ENCODE results near the gene BCL2L15. TPM values are rescaled to one million over a fixed set of nuclear protein-coding genes. Genes with fewer than 3 reads are reported as not detected.
A peak's percentile ranks its signal among the peaks of the same experiment; 100 is the strongest.

Gene BCL2L15
- total RNA-seq, 1 experiment from 2014 or later, result 1.1 TPM

DNA sequence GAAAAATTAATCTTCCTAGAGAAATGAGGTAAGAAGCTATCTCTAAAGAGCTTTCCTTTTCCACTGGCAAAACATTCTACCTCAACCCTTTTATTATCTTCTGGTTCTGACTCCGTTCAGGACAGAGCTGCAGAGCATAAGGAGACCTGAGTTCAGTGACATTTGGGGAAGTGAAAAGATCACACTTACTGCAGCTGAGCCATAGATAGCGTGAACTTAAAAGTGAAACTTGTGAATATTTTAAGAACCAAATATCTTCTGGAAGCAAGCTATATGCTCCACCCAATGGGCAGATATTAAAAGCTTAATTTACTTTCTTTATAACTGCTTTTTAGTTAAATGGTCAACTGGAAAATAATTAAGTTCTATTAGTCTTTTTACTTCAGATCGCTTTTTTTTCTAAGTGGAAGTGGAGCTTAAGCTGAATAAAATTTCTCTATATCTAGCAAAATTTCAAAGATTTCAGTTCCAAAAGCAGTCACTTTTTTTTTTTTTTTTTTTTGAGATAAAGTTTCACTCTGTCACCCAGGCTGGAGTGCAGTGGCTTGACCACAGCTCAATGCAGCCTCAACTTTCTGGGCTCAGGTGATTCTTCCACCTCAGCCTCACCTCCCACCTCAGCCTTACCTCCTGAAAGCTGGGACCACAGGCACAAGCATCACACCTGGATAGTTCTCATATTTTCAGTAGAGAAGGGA lies 27.8 kb downstream of the BCL2L15 start:
- no peak for DNase-seq (ENCODE audit: low spot score)
- CTCF ChIA-PET, result no interaction called here
- Histone ChIP-seq H3K27ac (ENCODE audit: low read depth, low read length, poor library complexity, severe bottlenecking) (peak overlapping the region; percentile 53), H3K4me3 (ENCODE audit: low read depth, low read length, poor library complexity, severe bottlenecking) (no peak overlapping the region), H3K4me1 (ENCODE audit: insufficient read depth, low read length, poor library complexity, severe bottlenecking) (peaks cover 27% of the 10 kb centered on the region), H3K9me3 (ENCODE audit: low read depth, low read length, poor library complexity, severe bottlenecking) (no peaks in the 10 kb centered on the region), H3K27me3 (replicated peaks; ENCODE audit: insufficient read depth, low read depth, low read length, poor library complexity) (no peaks in the 10 kb centered on the region), H3K36me3 (ENCODE audit: insufficient read depth, low read length, poor library complexity, severe bottlenecking) (no peaks in the 10 kb centered on the region)
- intact Hi-C loops (cut with micrococcal nuclease; ENCODE audit: unreplicated experiment), result no loop called here
- TF ChIP-seq, protein P1, sequence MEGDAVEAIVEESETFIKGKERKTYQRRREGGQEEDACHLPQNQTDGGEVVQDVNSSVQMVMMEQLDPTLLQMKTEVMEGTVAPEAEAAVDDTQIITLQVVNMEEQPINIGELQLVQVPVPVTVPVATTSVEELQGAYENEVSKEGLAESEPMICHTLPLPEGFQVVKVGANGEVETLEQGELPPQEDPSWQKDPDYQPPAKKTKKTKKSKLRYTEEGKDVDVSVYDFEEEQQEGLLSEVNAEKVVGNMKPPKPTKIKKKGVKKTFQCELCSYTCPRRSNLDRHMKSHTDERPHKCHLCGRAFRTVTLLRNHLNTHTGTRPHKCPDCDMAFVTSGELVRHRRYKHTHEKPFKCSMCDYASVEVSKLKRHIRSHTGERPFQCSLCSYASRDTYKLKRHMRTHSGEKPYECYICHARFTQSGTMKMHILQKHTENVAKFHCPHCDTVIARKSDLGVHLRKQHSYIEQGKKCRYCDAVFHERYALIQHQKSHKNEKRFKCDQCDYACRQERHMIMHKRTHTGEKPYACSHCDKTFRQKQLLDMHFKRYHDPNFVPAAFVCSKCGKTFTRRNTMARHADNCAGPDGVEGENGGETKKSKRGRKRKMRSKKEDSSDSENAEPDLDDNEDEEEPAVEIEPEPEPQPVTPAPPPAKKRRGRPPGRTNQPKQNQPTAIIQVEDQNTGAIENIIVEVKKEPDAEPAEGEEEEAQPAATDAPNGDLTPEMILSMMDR (conservative IDR thresholded peaks at IDR 0.05; ENCODE audit: low read depth, low read length), result no peak
- no peak for TF ChIP-seq EZH2 (IDR thresholded peaks at IDR 0.05; ENCODE audit: borderline replicate concordance, low read depth, low read length, poor library complexity, severe bottlenecking)
- BruUV-seq (replicated peaks), result no TSS peak
- POLR2A ChIA-PET (ENCODE audit: low non-redundant PET), result no interaction called here

DNA sequence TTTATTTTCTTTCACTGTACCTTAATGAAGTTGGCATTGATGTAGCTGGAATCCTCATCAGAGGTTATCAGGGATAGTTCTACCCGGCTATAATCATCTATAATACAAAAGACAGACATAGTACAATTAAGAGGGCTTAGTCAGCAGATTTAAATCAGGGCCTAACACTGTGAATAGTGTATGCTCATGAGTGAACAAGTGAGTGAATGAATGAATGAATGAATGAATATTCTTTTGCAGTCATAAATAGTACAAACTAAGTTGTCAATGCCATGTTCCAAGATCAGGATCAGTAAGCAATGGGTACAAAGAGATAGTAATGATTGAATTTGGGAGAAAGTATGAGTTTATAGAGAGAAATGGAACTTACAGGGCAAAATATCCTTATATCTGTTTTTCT lies 28.4 kb downstream of the BCL2L15 start:
- Histone ChIP-seq H3K36me3 (ENCODE audit: insufficient read depth, low read length, poor library complexity, severe bottlenecking) (no peaks in the 10 kb centered on the region), H3K27ac (ENCODE audit: low read depth, low read length, poor library complexity, severe bottlenecking) (peak overlapping the region; percentile 53), H3K9me3 (ENCODE audit: low read depth, low read length, poor library complexity, severe bottlenecking) (no peaks in the 10 kb centered on the region), H3K27me3 (replicated peaks; ENCODE audit: insufficient read depth, low read depth, low read length, poor library complexity) (no peaks in the 10 kb centered on the region), H3K4me3 (ENCODE audit: low read depth, low read length, poor library complexity, severe bottlenecking) (no peak overlapping the region), H3K4me1 (ENCODE audit: insufficient read depth, low read length, poor library complexity, severe bottlenecking) (peaks cover 27% of the 10 kb centered on the region)
- no TSS peak for BruUV-seq (replicated peaks)
- TF ChIP-seq, protein P1 (conservative IDR thresholded peaks at IDR 0.05; ENCODE audit: low read depth, low read length), result no peak
- TF ChIP-seq EZH2 (IDR thresholded peaks at IDR 0.05; ENCODE audit: borderline replicate concordance, low read depth, low read length, poor library complexity, severe bottlenecking), result no peak
- no peak for DNase-seq (ENCODE audit: low spot score)
- intact Hi-C loops (cut with micrococcal nuclease; ENCODE audit: unreplicated experiment), result no loop called here
- POLR2A ChIA-PET (ENCODE audit: low non-redundant PET), result no interaction called here
- CTCF ChIA-PET, result no interaction called here

- CTCF ChIA-PET, result no interaction called here
- POLR2A ChIA-PET (ENCODE audit: low non-redundant PET), result no interaction called here
- intact Hi-C loops (cut with micrococcal nuclease; ENCODE audit: unreplicated experiment), result no loop called here
- no peaks in the 10 kb centered on the region for H3K9me3 ChIP-seq (ENCODE audit: low read depth, low read length, poor library complexity, severe bottlenecking)
- H3K4me1 ChIP-seq (ENCODE audit: insufficient read depth, low read length, poor library complexity, severe bottlenecking), result peaks cover 27% of the 10 kb centered on the region
- no TSS peak for BruUV-seq (replicated peaks)
- H3K4me3 ChIP-seq (ENCODE audit: low read depth, low read length, poor library complexity, severe bottlenecking), result no peak overlapping the region
- no peak for DNase-seq (ENCODE audit: low spot score)
- H3K27me3 ChIP-seq (replicated peaks; ENCODE audit: insufficient read depth, low read depth, low read length, poor library complexity), result no peaks in the 10 kb centered on the region
- H3K36me3 ChIP-seq (ENCODE audit: insufficient read depth, low read length, poor library complexity, severe bottlenecking), result no peaks in the 10 kb centered on the region
- TF ChIP-seq, protein P1 (conservative IDR thresholded peaks at IDR 0.05; ENCODE audit: low read depth, low read length), result no peak
- no peak for TF ChIP-seq EZH2 (IDR thresholded peaks at IDR 0.05; ENCODE audit: borderline replicate concordance, low read depth, low read length, poor library complexity, severe bottlenecking)
- H3K27ac ChIP-seq (ENCODE audit: low read depth, low read length, poor library complexity, severe bottlenecking), result no peak overlapping the region
These were observed 29.0 kb downstream of the BCL2L15 start for GRCh38 chr1:113858418-113858817.

All from A673 (cell line).